Endothelial cell of umbilical vein (primary cell): ENCODE measurements around the gene ABHD11. TPM values are rescaled to one million over a fixed set of nuclear protein-coding genes. Genes with fewer than 3 reads are reported as not detected.

ENCODE experiments used
- BruUV-seq: library from RNA; stranded (reverse); fragments of 400-500 nt; replicated peaks from 2 replicates; lab custom pipeline; 2021; lab: Mats Ljungman, UMichigan
- CTCF ChIA-PET: fragments of 300-600, 350-600 bp; sonication (Branson Sonifier 250); formaldehyde crosslinking; loops from one replicate; lab custom pipeline; 2021; ENCODE audit warnings: antibody characterized with exemption, inconsistent platforms; lab: Charles Lee
- POLR2A ChIA-PET: fragments of 300-600, 350-600 bp; sonication (Branson Sonifier 250); formaldehyde crosslinking; loops from one replicate; lab custom pipeline; 2021; ENCODE audit warnings: antibody characterized with exemption, inconsistent platforms; lab: Charles Lee
- DNase-seq: peaks from one replicate; pipeline ENCODE4 v3.0.0-alpha.2; 2011; ENCODE audit warnings: low read depth, low spot score
- FAIRE-seq: peaks from 2 replicates; lab custom pipeline; 2011; peaks lifted over from hg19 to GRCh38; lab: Jason Lieb, UNC
- H2AFZ ChIP-seq: 2 replicates; pipeline ENCODE4 v1.6.0; 2012; ENCODE audit warnings: low read depth, low read length, control low read depth, inconsistent platforms
- H3K27ac ChIP-seq: 2 replicates; pipeline ENCODE4 v1.5.1; 2011; ENCODE audit warnings: low read depth, mild to moderate bottlenecking, control low read depth, low read length, moderate library complexity; ENCODE audit not compliant: insufficient read depth
- H3K27me3 ChIP-seq, 2 experiments: 2 replicates each; pipeline versions ENCODE4 v1.6.0 to v1.6.1; 2011; ENCODE audit warnings: low read length in 2 of 2, mixed read lengths in 1 of 2; ENCODE audit not compliant: control insufficient read depth in 2 of 2, insufficient read depth in 2 of 2
- H3K36me3 ChIP-seq, 2 experiments: 2 replicates in 1 of 2; 3 replicates in 1 of 2; pipeline ENCODE4 v1.5.1; 2011; ENCODE audit warnings: low read length in 2 of 2, mild to moderate bottlenecking in 1 of 2, moderate library complexity in 1 of 2; ENCODE audit not compliant: control insufficient read depth in 2 of 2, insufficient read depth in 2 of 2; ENCODE audit errors: extremely low read depth in 1 of 2
- H3K4me1 ChIP-seq: 3 replicates; pipeline ENCODE4 v1.5.1; 2011; ENCODE audit warnings: mild to moderate bottlenecking, low read length; ENCODE audit not compliant: control insufficient read depth, insufficient read depth; ENCODE audit errors: extremely low read depth
- H3K4me2 ChIP-seq: 2 replicates; pipeline ENCODE4 v1.6.1; 2011; ENCODE audit warnings: low read length, control low read depth, mixed read lengths; ENCODE audit not compliant: insufficient read depth
- H3K4me3 ChIP-seq, 3 experiments: fragments of 200-600 bp in 1 of 3; sonication (generic), shearing (Covaris generic) in 1 of 3; replicated peaks in 1 of 3; 2 replicates each; pipeline ENCODE4 v1.5.1; 2011 to 2016; ENCODE audit warnings: control low read depth in 3 of 3, low read length in 3 of 3, mild to moderate bottlenecking in 2 of 3, inconsistent platforms in 1 of 3, low read depth in 1 of 3, moderate library complexity in 1 of 3; ENCODE audit not compliant: insufficient read depth in 1 of 3
- H3K79me2 ChIP-seq: 2 replicates; pipeline ENCODE4 v1.6.0; 2012; ENCODE audit warnings: low read length, inconsistent platforms; ENCODE audit not compliant: control insufficient read depth, insufficient read depth
- H3K9ac ChIP-seq: replicated peaks from 2 replicates; pipeline ENCODE3; 2011; ENCODE audit warnings: low read length, control low read depth; ENCODE audit not compliant: insufficient read depth; ENCODE audit errors: extremely low read depth
- H3K9me1 ChIP-seq: replicated peaks from 3 replicates; pipeline ENCODE4 v1.6.0; 2011; ENCODE audit warnings: mild to moderate bottlenecking, low read length; ENCODE audit not compliant: control insufficient read depth, insufficient read depth; ENCODE audit errors: extremely low read depth
- H3K9me3 ChIP-seq: replicated peaks from 2 replicates; pipeline ENCODE4 v1.5.1; 2012; ENCODE audit warnings: low read length, inconsistent platforms; ENCODE audit not compliant: control insufficient read depth, insufficient read depth
- H4K20me1 ChIP-seq: replicated peaks from 2 replicates; pipeline ENCODE3; 2011; ENCODE audit warnings: mild to moderate bottlenecking, low read length; ENCODE audit not compliant: control insufficient read depth, insufficient read depth; ENCODE audit errors: extremely low read depth
- EZH2 ChIP-seq: IDR thresholded peaks from 2 replicates; pipeline ENCODE4 v1.6.1; 2012; ENCODE audit warnings: borderline replicate concordance, low read depth, mild to moderate bottlenecking, moderate library complexity, low read length, inconsistent platforms; ENCODE audit not compliant: severe bottlenecking
- FOS ChIP-seq: IDR thresholded peaks from 2 replicates; pipeline ENCODE4 v1.6.1; 2011; ENCODE audit warnings: mild to moderate bottlenecking, low read length, moderate library complexity, borderline replicate concordance; ENCODE audit not compliant: insufficient read depth
- GATA2 ChIP-seq: IDR thresholded peaks from 2 replicates; pipeline ENCODE4 v1.7.0; 2011; ENCODE audit warnings: low read depth, mild to moderate bottlenecking, moderate library complexity, mixed read lengths, low read length; ENCODE audit not compliant: insufficient read length, insufficient read depth
- JUN ChIP-seq: IDR thresholded peaks from 2 replicates; pipeline ENCODE4 v1.6.1; 2011; ENCODE audit warnings: borderline replicate concordance, low read depth; ENCODE audit not compliant: insufficient read length, insufficient read depth
- MYC ChIP-seq: IDR thresholded peaks from one replicate; pipeline ENCODE4 v1.6.1; 2011; ENCODE audit warnings: mild to moderate bottlenecking, low read depth, low read length
- POLR2A ChIP-seq: IDR thresholded peaks from 2 replicates; pipeline ENCODE4 v1.6.1; 2012; ENCODE audit warnings: low read depth, mild to moderate bottlenecking, control low read depth, low read length
- POLR2AphosphoS5 ChIP-seq: IDR thresholded peaks from 2 replicates; pipeline ENCODE4 v1.6.1; 2012; ENCODE audit warnings: low read depth, mild to moderate bottlenecking, control low read depth, low read length, moderate library complexity; ENCODE audit not compliant: insufficient read depth
- dilution Hi-C: fragments of 300-500 bp; cut with MboI; formaldehyde crosslinking; loops from one replicate; pipeline ENCODE4 v1.15.0; 2019; ENCODE audit warnings: low sequenced_read_pairs; ENCODE audit not compliant: extremely low pct_ligation_motif_present
- intact Hi-C: fragments of 100-400 bp; cut with micrococcal nuclease; formaldehyde crosslinking; loops from one replicate; pipeline ENCODE4 v1.10.0; 2022
- polyA plus RNA-seq, 4 experiments: library from polyadenylated mRNA; depleted of rRNA in 3 of 4; stranded (reverse) in 3 of 4; unstranded in 1 of 4; fragments of >200 nt; gene quantifications; 2 replicates each; pipeline versions ENCODE4 v1.2.1 to v1.2.3, GENCODE V29; 2011 to 2012; ENCODE audit warnings: missing spikeins in 1 of 4
- total RNA-seq: library from RNA; stranded (reverse); gene quantifications from 2 replicates; pipeline ENCODE4 v1.2.3, GENCODE V29; 2021
- TF ChIP-seq, protein P1 (sequence below): IDR thresholded peaks from 2 replicates; pipeline ENCODE4 v1.6.1; 2011; ENCODE audit not compliant: insufficient read depth, insufficient read length
- TF ChIP-seq, protein P2 (sequence below), 2 donors: IDR thresholded peaks; 1 replicate in 1 of 2; 2 replicates in 1 of 2; pipeline ENCODE4 v1.5.1; 2011; ENCODE audit warnings: low read length in 2 of 2, mild to moderate bottlenecking in 2 of 2, moderate library complexity in 2 of 2, control low read depth in 1 of 2, inconsistent platforms in 1 of 2, low read depth in 1 of 2; ENCODE audit not compliant: insufficient read depth in 1 of 2; ENCODE audit errors: extremely low read depth in 1 of 2

Gene ABHD11
- total and polyA plus RNA-seq, 2 donors (not counting 3 experiments of a cell fraction or from before 2014, with no cell fraction given), result 13.3 to 18.4 TPM

DNA sequence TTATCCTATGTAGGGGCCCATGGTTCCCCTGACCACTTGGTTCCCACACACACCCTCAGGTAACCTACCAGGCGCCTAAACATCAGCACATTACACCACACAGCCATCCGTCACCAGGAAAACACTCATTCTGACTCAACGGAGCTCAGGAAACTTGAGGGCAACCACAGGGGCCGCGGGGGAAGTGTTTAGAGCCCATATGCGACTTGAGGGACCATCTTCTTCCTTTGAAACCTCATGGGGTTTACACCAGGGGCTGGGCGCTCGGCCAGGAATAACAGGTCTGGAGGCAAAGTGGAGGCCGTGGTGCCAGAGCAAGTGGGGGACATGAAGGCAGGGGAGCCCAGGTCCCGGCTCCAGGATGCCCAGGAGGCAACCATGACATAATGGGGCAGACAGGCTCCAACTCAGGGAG, 20.6 kb downstream of the ABHD11 start:
- H3K9ac ChIP-seq, result peak overlapping the region; percentile 84
- no TSS peak for BruUV-seq
- no peaks in the 10 kb centered on the region for H3K36me3 ChIP-seq
- CTCF ChIA-PET, result interaction anchor here (0.7 to 3.4 kb wide), 5 partner anchors 13 to 111 kb away, joined by 3 to 26 read pairs (median 13); no protein-coding TSS in a partner anchor
- peaks cover 35% of the 10 kb centered on the region for H3K4me1 ChIP-seq
- H4K20me1 ChIP-seq, result no peaks in the 10 kb centered on the region
- peak; percentile 97 for DNase-seq
- no peaks in the 10 kb centered on the region for H3K27me3 ChIP-seq
- no peak overlapping the region for H2AFZ ChIP-seq
- peak overlapping the region; percentile 48 for H3K4me2 ChIP-seq
- FAIRE-seq, result peak; percentile 99
- intact Hi-C loops (loop anchor here (1.0 kb wide), 3 partner anchors 11 to 133 kb away; partner anchors contain the start of genes BUD23 and DNAJC30), dilution Hi-C loops (no loop called here)
- H3K9me1 ChIP-seq, result no peaks in the 10 kb centered on the region
- H3K79me2 ChIP-seq, result peaks cover 42% of the 10 kb centered on the region
- TF ChIP-seq EZH2, result no peak
- TF ChIP-seq JUN, result peak; percentile 96
- TF ChIP-seq POLR2A, result peak; percentile 73
- TF ChIP-seq, protein P1, sequence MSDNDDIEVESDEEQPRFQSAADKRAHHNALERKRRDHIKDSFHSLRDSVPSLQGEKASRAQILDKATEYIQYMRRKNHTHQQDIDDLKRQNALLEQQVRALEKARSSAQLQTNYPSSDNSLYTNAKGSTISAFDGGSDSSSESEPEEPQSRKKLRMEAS, result no peak
- TF ChIP-seq GATA2, result peak; percentile 49
- no peak for TF ChIP-seq MYC
- TF ChIP-seq, protein P2, sequence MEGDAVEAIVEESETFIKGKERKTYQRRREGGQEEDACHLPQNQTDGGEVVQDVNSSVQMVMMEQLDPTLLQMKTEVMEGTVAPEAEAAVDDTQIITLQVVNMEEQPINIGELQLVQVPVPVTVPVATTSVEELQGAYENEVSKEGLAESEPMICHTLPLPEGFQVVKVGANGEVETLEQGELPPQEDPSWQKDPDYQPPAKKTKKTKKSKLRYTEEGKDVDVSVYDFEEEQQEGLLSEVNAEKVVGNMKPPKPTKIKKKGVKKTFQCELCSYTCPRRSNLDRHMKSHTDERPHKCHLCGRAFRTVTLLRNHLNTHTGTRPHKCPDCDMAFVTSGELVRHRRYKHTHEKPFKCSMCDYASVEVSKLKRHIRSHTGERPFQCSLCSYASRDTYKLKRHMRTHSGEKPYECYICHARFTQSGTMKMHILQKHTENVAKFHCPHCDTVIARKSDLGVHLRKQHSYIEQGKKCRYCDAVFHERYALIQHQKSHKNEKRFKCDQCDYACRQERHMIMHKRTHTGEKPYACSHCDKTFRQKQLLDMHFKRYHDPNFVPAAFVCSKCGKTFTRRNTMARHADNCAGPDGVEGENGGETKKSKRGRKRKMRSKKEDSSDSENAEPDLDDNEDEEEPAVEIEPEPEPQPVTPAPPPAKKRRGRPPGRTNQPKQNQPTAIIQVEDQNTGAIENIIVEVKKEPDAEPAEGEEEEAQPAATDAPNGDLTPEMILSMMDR (IDR thresholded peaks at IDR 0.05; ENCODE audit: extremely low read depth in 1 of 2, insufficient read depth in 1 of 2, low read depth in 1 of 2, low read length in 2 of 2), result no peak
- peak; percentile 97 for TF ChIP-seq FOS
- peak; percentile 98 for TF ChIP-seq POLR2AphosphoS5
- H3K4me3 ChIP-seq, result peak overlapping the region; percentile 42 to 66 (median 57)
- no peaks in the 10 kb centered on the region for H3K9me3 ChIP-seq
- POLR2A ChIA-PET, result no interaction called here
- H3K27ac ChIP-seq, result peak overlapping the region; percentile 98
